Glomerular endothelial cell (primary cell): ENCODE measurements around the gene TOP1. TPM values are rescaled to one million over a fixed set of nuclear protein-coding genes. Genes with fewer than 3 reads are reported as not detected.
A peak's percentile ranks its signal among the peaks of the same experiment; 100 is the strongest.

Experiments used
- DNase-seq: peaks from one replicate; pipeline ENCODE4 v3.0.0-alpha.2; 2011; ENCODE audit warnings: low read depth, low spot score; ENCODE audit errors: extremely low read depth
- total RNA-seq: library from RNA; depleted of rRNA; stranded (reverse); fragments of >200 nt; gene quantifications from 2 replicates; pipeline ENCODE4 v1.2.3, GENCODE V29; 2015

TOP1 gene
- total RNA-seq, 1 donor from 2014 or later, result 42.1 TPM

- no peak for DNase-seq
These were observed 111.9 kb downstream of the TOP1 start for GRCh38 chr20:41140226-41141133.

DNA sequence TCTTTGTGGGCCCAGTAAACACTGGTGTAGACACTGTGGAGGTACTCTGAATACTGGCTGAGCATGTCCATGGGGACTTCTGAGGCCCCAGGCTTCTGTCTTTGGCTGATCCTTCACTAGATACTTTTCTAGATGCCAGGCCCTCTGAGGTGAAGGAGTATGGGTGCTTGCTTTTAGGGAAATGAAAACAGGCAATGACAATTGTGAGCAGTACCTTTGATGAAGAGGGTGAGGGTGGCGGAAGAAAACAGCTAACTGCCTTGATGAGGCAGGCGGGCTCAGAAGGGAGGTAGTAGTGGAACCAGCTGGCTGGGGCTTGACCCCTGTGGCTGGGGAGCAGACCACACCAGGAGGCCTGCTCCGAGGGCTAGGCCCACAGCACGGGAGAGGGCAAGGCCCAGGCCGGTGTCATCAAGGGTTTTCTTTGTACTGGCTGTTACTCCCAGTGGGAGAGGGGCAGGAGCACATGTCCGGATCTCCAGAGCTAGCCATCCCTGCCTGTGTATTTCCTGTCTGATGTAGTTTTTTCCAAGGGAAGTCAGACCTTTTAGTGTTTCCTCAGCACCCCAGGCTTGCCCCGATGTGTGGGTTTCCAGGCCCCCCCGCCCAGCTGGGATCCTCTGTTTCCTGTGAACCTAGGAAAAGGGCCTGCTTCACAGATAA is 112.7 kb downstream of the TOP1 start:
- no peak for DNase-seq

- no peak for DNase-seq
These were observed 113.6 kb downstream of the TOP1 start for GRCh38 chr20:41142245-41142644.

- no peak for DNase-seq
These were observed 114.3 kb downstream of the TOP1 start for GRCh38 chr20:41142919-41143318.

GRCh38 chr20:41143354-41143753 is 114.7 kb downstream of the TOP1 start:
- DNase-seq, result no peak

GRCh38 chr20:41145317-41145716 is 116.7 kb downstream of the TOP1 start:
- no peak for DNase-seq

GRCh38 chr20:41145821-41146620 is 117.4 kb downstream of the TOP1 start:
- DNase-seq, result no peak

- no peak for DNase-seq
These were observed 119.2 kb downstream of the TOP1 start for GRCh38 chr20:41147767-41148191.

- DNase-seq, result no peak
These were observed 120.3 kb downstream of the TOP1 start for GRCh38 chr20:41148942-41149341.

GRCh38 chr20:41150664-41151063 is 122.0 kb downstream of the TOP1 start:
- peak; percentile 89 for DNase-seq

DNA sequence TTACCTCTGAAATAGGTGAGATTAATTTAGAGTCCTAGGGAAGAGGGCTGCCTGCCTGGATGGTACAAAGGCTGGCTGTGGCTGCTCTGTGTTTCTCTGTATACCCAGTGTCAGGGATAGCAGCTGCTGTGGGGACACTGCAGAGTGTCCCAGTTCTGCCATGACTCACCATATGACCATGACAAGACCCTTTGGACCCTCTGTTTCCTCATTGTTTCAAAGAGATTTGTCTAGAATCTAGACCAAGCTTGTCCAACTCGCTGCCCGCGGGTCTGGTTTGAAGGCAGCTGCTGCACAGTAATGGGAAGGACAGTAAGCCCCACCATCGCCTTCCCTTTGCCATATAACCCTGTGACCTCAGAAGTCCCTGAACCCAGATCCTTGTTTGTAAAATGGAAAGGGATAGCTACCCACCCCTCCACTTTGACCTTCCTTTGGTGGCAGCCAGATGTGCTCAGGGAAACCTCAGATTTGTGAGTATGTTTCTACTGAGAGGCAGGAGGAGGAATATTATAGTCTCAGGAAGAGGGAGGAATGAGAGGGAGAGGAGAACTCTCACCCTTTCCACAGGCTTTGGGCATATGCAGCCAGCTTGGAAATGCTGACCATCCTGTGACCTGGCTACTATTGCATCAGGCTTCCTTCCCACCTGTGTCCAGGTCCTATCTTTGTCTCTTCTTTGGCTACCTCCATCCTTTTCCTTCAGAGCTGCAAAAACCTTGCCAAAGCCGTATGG is 122.7 kb downstream of the TOP1 start:
- no peak for DNase-seq

- no peak for DNase-seq
These were observed 123.6 kb downstream of the TOP1 start for GRCh38 chr20:41152108-41152757.

DNA sequence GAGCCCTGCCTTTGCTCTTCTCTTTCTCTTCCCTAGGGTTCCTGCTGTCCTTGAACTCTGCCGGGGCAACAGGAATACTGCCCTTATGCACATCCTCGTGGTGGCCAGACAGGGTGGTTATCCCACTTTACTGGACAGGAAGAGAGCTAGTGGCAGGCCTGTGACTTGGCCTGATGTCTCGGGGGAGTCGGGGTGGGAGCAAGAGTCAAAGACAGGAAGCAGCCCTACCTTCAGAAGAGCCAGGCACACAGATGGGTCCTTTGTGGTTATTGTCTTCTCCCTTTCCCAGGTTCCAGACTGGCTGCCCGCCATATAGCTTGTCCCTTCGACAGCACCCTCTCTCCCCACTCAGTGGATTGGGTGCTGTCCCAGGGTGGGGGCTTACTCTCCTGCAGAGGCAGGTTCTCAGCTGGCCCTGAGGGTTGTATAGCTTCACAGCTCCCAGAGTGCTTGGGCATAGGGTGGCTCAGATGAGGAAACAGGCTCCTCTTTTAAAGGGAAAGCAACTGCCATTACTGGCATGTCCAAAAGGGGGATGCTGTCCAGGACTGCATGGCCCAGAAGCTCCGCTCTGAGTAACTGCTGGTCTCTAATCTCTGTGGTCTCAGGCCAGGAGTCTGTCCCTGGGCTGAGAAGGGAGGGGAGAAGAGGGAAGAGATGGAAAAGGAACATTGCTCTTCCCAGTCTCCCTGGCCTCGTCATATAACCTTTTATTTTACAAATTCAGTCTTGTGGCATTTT is 126.0 kb downstream of the TOP1 start:
- DNase-seq, result no peak

DNA sequence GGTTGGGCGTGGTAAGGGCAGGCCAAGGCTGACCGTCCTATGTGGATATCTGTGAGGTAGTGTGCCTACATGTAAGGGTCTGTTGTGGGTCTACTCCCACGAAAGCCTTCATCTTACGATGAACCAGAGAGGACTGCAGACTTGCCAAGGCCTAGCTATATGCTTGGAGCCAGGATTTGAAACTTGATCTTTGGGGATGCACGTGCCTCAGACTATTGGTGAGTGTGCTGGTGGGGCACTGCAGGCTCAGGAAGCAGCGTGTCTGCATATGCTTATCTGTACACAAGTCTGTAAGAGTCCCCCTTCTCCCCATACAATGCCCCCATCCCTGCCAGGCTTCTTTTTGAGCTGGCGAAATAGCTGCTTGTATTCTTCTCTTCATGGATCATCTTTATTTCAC is 126.6 kb downstream of the TOP1 start:
- no peak for DNase-seq

GRCh38 chr20:41158082-41158625 is 129.5 kb downstream of the TOP1 start:
- no peak for DNase-seq

- no peak for DNase-seq
These were observed 130.9 kb downstream of the TOP1 start for GRCh38 chr20:41159547-41159946.

DNA sequence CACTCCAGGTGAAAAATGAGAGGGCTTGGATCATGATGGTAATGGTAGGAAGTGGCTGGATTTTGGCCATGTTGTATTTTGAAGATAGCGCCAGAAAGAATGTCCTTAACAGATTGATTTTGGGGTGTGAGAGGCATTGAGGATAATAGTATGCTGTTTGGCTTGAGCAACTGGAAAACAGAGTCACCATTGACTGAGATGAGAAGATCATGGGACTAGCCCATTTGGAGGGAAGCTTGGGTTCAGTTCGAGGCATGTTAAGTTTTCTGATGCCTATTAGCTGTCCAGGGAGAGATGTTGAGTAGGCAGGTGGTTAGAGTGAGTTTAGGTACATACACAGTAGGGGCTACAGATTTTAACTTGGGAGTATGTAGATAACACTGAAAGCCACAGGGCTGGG is 132.1 kb downstream of the TOP1 start:
- no peak for DNase-seq

DNA sequence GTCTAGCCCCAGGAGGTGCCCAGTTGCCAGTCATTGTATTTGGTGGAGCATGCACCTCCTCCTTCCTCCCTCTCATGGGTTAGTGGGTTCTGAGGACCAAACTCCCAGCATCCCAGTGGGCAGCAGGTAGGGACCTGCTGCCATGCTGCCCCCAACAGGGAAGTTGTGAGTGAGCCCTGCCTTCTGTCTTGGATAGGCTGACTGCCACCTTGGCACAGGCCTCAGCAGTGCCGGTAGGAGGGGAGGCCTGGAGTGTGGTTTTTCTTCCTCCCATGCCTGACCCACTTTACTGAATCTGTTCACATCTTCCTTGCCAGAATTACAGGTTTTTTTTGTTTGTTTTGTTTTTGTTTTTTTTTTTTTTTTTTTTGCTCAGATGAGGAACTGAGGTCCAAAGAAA is 133.3 kb downstream of the TOP1 start:
- DNase-seq, result no peak

DNA sequence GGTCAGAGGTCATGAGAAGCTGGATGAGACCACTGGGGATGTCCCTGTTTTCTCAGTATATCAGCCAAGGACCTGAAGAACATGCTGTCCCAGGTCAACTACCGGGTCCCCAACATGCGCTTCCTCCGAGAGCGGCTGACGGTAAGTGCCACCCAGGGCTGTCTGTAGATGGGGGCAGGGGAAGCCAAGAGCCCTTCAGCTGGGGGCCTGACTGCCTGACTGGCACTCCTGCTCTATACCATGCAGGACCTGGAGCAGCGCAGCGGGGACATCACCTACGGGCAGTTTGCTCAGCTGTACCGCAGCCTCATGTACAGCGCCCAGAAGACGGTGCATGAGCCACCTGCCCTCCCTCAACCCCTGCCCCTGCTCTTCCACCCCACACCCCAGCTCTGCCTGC is 133.8 kb downstream of the TOP1 start:
- DNase-seq, result no peak
